ENCODE results near the gene CDK6.

CDK6 gene

GRCh38 chr7:92661651-92662050 is 174.7 kb downstream of the CDK6 start:
- Histone ChIP-seq H3K36me3 (ENCODE audit: low read depth) (peaks cover 19% of the 10 kb centered on the region), H3K27me3 (ENCODE audit: insufficient read depth, poor library complexity, severe bottlenecking) (no peaks in the 10 kb centered on the region), H3K27ac (ENCODE audit: poor library complexity, severe bottlenecking) (no peak overlapping the region), H3K4me1 (ENCODE audit: insufficient read depth, poor library complexity, severe bottlenecking) (no peaks in the 10 kb centered on the region), H3K4me3 (ENCODE audit: severe bottlenecking) (no peak overlapping the region), H3K9me3 (ENCODE audit: severe bottlenecking) (no peaks in the 10 kb centered on the region)
- ATAC-seq (ENCODE audit: low read depth) (no peak), DNase-seq (ENCODE audit: low spot score) (no peak)
- TF ChIP-seq, protein P1, sequence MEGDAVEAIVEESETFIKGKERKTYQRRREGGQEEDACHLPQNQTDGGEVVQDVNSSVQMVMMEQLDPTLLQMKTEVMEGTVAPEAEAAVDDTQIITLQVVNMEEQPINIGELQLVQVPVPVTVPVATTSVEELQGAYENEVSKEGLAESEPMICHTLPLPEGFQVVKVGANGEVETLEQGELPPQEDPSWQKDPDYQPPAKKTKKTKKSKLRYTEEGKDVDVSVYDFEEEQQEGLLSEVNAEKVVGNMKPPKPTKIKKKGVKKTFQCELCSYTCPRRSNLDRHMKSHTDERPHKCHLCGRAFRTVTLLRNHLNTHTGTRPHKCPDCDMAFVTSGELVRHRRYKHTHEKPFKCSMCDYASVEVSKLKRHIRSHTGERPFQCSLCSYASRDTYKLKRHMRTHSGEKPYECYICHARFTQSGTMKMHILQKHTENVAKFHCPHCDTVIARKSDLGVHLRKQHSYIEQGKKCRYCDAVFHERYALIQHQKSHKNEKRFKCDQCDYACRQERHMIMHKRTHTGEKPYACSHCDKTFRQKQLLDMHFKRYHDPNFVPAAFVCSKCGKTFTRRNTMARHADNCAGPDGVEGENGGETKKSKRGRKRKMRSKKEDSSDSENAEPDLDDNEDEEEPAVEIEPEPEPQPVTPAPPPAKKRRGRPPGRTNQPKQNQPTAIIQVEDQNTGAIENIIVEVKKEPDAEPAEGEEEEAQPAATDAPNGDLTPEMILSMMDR (IDR thresholded peaks at IDR 0.05; ENCODE audit: poor library complexity, severe bottlenecking), result no peak

- DNase-seq (ENCODE audit: low spot score) (no peak), ATAC-seq (ENCODE audit: low read depth) (no peak)
- Histone ChIP-seq H3K4me3 (ENCODE audit: severe bottlenecking) (no peak overlapping the region), H3K27me3 (ENCODE audit: insufficient read depth, poor library complexity, severe bottlenecking) (no peaks in the 10 kb centered on the region), H3K27ac (ENCODE audit: poor library complexity, severe bottlenecking) (no peak overlapping the region), H3K4me1 (ENCODE audit: insufficient read depth, poor library complexity, severe bottlenecking) (no peaks in the 10 kb centered on the region), H3K36me3 (ENCODE audit: low read depth) (peaks cover 3% of the 10 kb centered on the region), H3K9me3 (ENCODE audit: severe bottlenecking) (no peaks in the 10 kb centered on the region)
- TF ChIP-seq, protein P1 (IDR thresholded peaks at IDR 0.05; ENCODE audit: poor library complexity, severe bottlenecking), result no peak
These were observed 177.7 kb downstream of the CDK6 start for GRCh38 chr7:92658671-92659070.

- ATAC-seq (ENCODE audit: low read depth) (no peak), DNase-seq (ENCODE audit: low spot score) (no peak)
- Histone ChIP-seq H3K4me3 (ENCODE audit: severe bottlenecking) (no peak overlapping the region), H3K9me3 (ENCODE audit: severe bottlenecking) (no peaks in the 10 kb centered on the region), H3K4me1 (ENCODE audit: insufficient read depth, poor library complexity, severe bottlenecking) (peaks cover 9% of the 10 kb centered on the region), H3K27me3 (ENCODE audit: insufficient read depth, poor library complexity, severe bottlenecking) (no peaks in the 10 kb centered on the region), H3K27ac (ENCODE audit: poor library complexity, severe bottlenecking) (no peak overlapping the region), H3K36me3 (ENCODE audit: low read depth) (peaks cover 3% of the 10 kb centered on the region)
- TF ChIP-seq, protein P1 (IDR thresholded peaks at IDR 0.05; ENCODE audit: poor library complexity, severe bottlenecking), result no peak
These were observed 179.0 kb downstream of the CDK6 start for GRCh38 chr7:92657391-92657790.

DNA sequence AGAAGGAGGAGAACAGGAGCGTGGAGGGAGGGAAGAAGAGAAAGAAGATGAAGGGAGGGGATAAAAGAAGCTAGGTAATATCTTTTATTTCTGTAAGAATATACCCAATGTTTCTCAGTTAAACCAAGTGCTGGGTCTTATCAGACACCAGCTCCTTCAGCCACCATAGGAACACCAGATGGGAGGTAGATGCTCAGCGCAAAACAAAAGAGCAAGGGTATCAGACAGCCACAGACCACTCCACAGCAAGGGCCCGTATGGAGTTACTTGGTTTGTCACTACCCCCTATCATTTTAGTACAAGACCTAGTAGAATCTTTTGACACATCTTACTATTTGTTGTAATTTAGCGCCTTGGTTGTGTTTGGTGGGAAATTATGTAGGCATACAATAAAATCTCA is 180.3 kb downstream of the CDK6 start:
- TF ChIP-seq, protein P1 (IDR thresholded peaks at IDR 0.05; ENCODE audit: poor library complexity, severe bottlenecking), result no peak
- H3K4me1 ChIP-seq (ENCODE audit: insufficient read depth, poor library complexity, severe bottlenecking), result peaks cover 12% of the 10 kb centered on the region
- no peaks in the 10 kb centered on the region for H3K9me3 ChIP-seq (ENCODE audit: severe bottlenecking)
- no peak overlapping the region for H3K27ac ChIP-seq (ENCODE audit: poor library complexity, severe bottlenecking)
- DNase-seq (ENCODE audit: low spot score) (no peak), ATAC-seq (ENCODE audit: low read depth) (no peak)
- H3K27me3 ChIP-seq (ENCODE audit: insufficient read depth, poor library complexity, severe bottlenecking), result no peaks in the 10 kb centered on the region
- no peaks in the 10 kb centered on the region; the same call in 1 of the 2 replicates for H3K36me3 ChIP-seq (ENCODE audit: low read depth)
- no peak overlapping the region for H3K4me3 ChIP-seq (ENCODE audit: severe bottlenecking)

DNA sequence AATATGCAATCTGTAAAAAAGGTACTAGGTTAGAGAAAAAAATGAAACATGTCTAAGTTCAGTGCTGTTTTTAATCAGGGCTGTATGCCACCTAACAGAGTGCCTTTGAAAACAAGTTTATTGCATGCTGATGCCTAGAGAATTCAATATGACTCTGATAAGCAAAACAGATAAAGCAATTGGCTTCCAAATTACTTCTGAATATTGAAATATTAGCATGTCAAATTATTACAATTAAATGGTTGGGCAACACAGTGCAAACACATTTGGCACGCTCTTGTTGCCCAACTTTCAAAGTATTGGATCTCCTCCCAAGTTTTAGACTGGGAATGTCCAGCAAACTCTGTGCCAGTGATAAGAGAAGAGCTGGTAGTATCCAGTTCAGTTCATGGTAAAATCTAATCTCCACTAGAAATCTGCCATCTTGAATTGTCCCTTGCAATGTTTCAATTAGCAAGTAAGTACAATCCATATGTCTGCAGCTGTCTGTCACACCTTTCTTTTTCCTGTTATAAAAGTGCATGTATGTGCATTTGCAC is 181.0 kb downstream of the CDK6 start:
- peaks cover 12% of the 10 kb centered on the region for H3K4me1 ChIP-seq (ENCODE audit: insufficient read depth, poor library complexity, severe bottlenecking)
- H3K36me3 ChIP-seq (ENCODE audit: low read depth), result no peaks in the 10 kb centered on the region; the same call in 1 of the 2 replicates
- no peaks in the 10 kb centered on the region for H3K27me3 ChIP-seq (ENCODE audit: insufficient read depth, poor library complexity, severe bottlenecking)
- DNase-seq (ENCODE audit: low spot score) (no peak), ATAC-seq (ENCODE audit: low read depth) (no peak)
- H3K27ac ChIP-seq (ENCODE audit: poor library complexity, severe bottlenecking), result no peak overlapping the region
- H3K4me3 ChIP-seq (ENCODE audit: severe bottlenecking), result no peak overlapping the region
- TF ChIP-seq, protein P1 (IDR thresholded peaks at IDR 0.05; ENCODE audit: poor library complexity, severe bottlenecking), result no peak
- H3K9me3 ChIP-seq (ENCODE audit: severe bottlenecking), result no peaks in the 10 kb centered on the region
